Retinal pigment epithelial cell (primary cell): ENCODE data around the gene ABHD2.

Source experiments
- DNase-seq: peaks from one replicate; pipeline ENCODE4 v3.0.0-alpha.2; 2010; ENCODE audit warnings: low read depth
- H3K4me3 ChIP-seq: 2 replicates; pipeline ENCODE4 v1.5.1; 2011; ENCODE audit warnings: mild to moderate bottlenecking, low read length, control low read depth, moderate library complexity
- TF ChIP-seq, protein P1 (sequence below): conservative IDR thresholded peaks from 2 replicates; pipeline ENCODE4 v1.5.1; 2011; ENCODE audit warnings: low read depth, low read length, control low read depth, inconsistent platforms

The ABHD2 gene

DNA sequence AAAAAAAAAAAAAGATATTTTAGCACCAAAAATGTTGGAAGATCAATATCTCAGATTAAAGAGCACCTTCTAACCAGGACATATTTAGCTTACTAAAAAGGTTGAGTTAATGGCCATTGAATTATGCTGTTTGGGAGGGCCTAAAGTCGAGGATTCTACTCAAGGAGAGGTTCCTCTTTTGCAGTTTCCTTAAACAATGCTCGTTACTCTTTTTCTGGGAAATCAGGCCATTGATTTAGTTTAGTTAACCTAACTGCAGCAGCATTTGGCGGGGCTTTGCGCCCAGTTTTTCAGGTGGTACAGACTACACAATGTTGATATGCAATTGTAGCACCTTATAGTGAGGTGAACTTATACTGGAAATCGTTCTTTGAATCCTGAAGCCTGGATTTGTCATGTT lies 6.8 kb downstream of the ABHD2 start:
- DNase-seq: no peak
- no peak overlapping the region for H3K4me3 ChIP-seq
- TF ChIP-seq, protein P1, sequence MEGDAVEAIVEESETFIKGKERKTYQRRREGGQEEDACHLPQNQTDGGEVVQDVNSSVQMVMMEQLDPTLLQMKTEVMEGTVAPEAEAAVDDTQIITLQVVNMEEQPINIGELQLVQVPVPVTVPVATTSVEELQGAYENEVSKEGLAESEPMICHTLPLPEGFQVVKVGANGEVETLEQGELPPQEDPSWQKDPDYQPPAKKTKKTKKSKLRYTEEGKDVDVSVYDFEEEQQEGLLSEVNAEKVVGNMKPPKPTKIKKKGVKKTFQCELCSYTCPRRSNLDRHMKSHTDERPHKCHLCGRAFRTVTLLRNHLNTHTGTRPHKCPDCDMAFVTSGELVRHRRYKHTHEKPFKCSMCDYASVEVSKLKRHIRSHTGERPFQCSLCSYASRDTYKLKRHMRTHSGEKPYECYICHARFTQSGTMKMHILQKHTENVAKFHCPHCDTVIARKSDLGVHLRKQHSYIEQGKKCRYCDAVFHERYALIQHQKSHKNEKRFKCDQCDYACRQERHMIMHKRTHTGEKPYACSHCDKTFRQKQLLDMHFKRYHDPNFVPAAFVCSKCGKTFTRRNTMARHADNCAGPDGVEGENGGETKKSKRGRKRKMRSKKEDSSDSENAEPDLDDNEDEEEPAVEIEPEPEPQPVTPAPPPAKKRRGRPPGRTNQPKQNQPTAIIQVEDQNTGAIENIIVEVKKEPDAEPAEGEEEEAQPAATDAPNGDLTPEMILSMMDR: no peak

GRCh38 chr15:89095556-89095955 lies 7.3 kb downstream of the ABHD2 start:
- DNase-seq: no peak
- H3K4me3 ChIP-seq: no peak overlapping the region
- TF ChIP-seq, protein P1: no peak

DNA sequence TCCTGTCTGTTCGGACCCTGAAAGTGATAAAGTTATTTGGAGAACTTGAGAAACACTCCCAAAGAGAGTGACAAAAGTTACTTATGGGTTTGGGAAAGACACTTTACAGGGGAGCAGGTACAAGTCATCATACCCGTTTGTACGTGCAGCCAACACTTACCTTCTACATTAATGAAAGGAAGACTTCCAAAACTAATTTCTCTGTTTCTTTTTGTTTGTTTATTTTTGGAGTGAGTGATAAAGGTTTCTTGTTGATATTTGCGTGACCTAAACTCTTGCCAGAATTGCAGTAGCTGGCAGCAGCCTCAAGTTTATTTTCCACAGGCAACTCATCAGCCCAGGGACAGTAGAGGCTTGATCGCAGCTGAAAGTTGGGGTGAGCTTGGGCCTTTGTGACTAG lies 8.4 kb downstream of the ABHD2 start:
- TF ChIP-seq, protein P1: no peak
- DNase-seq: no peak
- no peak overlapping the region for H3K4me3 ChIP-seq

DNA sequence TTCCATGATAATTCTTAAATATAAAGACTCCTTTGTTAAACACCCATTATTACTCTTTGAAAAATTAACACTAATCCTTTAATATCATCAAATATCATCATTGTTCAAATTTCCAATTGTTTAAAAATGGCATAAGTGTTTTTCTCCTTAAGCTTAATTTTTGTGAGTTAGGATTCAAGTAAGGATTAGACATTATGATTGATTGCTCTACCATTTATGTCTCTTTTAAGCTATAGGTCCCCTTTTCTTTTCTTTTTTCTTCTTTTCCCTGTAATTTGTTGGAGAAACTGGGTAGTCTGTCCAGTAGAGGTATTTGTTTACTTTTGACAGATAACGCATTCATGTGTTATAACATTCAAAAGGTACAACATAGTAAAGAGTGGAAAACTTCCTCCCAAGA lies 9.1 kb downstream of the ABHD2 start:
- H3K4me3 ChIP-seq: no peak overlapping the region
- no peak for DNase-seq
- TF ChIP-seq, protein P1: no peak

GRCh38 chr15:89098281-89098680 lies 10.0 kb downstream of the ABHD2 start:
- no peak for DNase-seq
- TF ChIP-seq, protein P1: no peak

DNA sequence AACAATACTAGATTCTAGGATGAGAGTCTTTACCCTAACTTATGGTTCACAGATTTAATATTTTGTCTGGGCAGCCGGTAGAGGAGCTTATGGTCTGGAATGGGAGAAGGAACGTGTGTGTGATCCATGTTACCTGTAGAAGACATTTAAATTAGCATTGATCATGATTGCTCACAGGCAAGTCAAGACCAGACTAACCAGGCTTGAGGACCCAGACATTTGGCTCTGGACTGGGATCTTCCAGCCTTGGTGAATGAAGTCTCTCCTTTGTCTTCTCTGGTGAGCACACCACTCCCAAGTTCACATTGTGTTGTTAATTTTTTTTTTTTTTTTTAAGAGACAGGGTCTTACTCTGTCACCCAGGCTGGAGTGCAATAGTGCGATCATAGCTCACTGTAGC lies 11.7 kb downstream of the ABHD2 start:
- no peak overlapping the region for H3K4me3 ChIP-seq
- DNase-seq: no peak
- TF ChIP-seq, protein P1: no peak

More at GRCh38 chr15:89098281-89098680, 10.0 kb downstream of the ABHD2 start:
- no peak overlapping the region for H3K4me3 ChIP-seq

- TF ChIP-seq, protein P1: no peak
- peak; percentile 97 for DNase-seq
- no peak overlapping the region for H3K4me3 ChIP-seq
Observed at GRCh38 chr15:89101302-89102193, 13.3 kb downstream of the ABHD2 start.
